Measurements from ENCODE around the gene TF. TPM values are rescaled to one million over a fixed set of nuclear protein-coding genes. Genes with fewer than 3 reads are reported as not detected.

Gene TF
- total and polyA plus RNA-seq, 8 donors, result 1.1 to 30.7 (median 5.6) TPM

DNA sequence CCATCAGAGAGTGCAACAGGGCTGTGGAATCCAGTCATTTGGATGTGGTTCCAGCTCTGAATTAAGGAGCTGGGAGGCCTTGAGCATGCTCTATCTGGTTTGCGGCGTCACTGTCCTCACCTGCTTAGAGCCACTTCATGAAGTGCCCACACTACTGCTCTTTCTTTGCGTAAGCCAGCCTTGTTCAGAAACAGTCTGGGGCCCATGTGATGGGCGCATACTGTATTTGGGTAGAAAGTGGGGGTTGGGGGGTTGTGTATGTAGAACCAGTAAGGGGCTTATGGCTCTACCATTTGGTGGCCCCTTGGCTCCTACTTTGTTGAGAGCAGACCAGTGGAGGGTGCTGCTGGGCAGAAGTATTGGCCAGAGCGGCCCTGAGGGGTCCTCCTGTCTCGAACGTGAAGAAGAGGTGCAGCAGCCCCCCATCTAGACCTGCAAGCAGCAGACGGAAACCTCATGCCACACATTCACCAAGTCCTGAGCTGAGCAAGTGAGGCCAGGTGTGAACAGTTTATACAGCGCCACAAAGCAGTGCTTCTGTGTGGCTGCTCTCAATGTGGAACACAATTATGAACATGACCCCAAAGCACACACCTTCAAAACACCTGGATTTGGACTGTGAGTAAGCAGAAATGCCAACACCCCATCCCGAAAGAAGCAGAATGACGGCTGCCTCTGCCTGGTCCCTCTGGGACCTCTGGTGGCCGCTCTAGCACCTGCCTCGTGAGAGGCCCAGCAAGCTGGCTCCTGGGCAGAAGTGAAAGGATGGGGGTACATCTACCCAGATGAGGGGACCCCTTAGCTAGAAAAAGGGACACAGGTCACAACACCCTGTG lies 86.0 kb downstream of the TF start:
- Histone ChIP-seq H3K4me1 (no peaks in the 10 kb centered on the region), H3K27ac (no peak overlapping the region), H3K4me3 (no peak overlapping the region), H3K9me3 (no peaks in the 10 kb centered on the region), H3K36me3 (no peaks in the 10 kb centered on the region), H3K27me3 (no peaks in the 10 kb centered on the region)
- intact Hi-C loops (cut with DNase I), result no loop called here
- TF ChIP-seq CTCF (IDR thresholded peaks at IDR 0.05), result no peak
- no peak for DNase-seq
- FAIRE-seq, result no peak
- ATAC-seq, result no peak
- 80 to 84% methylated on average over 13 of the region's 13 CpGs for WGBS, 2 donors

GRCh38 chr3:133832802-133833144 lies 86.6 kb downstream of the TF start:
- Histone ChIP-seq H3K4me3 (no peak overlapping the region), H3K27me3 (no peaks in the 10 kb centered on the region), H3K36me3 (no peaks in the 10 kb centered on the region), H3K27ac (no peak overlapping the region), H3K9me3 (no peaks in the 10 kb centered on the region), H3K4me1 (no peaks in the 10 kb centered on the region)
- intact Hi-C loops (cut with DNase I), result no loop called here
- FAIRE-seq (no peak), DNase-seq (no peak), ATAC-seq (no peak)
- TF ChIP-seq CTCF (IDR thresholded peaks at IDR 0.05), result no peak
- WGBS, 2 donors, result 90 to 91% methylated on average over 10 of the region's 10 CpGs

DNA sequence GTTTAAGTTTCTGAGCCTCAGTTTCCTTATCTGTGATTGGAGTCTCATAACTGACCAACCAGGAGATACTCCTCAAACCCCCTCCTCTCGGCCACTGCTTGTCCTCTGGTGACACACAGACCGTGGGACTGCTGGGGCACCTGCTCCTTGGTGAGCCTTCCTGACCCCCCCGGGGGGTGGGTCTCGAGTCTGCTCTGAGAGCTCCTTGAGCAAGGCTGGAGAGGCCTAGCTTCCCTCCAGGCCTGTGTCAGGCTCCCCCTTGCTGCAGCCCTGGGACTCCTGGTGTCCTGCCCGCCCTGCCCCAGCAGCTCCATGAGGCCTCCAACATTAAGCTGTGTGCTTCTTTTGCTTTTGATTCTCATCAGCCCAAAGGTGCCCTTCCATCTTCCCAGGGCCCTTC lies 87.1 kb downstream of the TF start:
- 82 to 94% methylated on average over 5 of the region's 5 CpGs for WGBS, 2 donors
- H3K4me3 ChIP-seq, result no peak overlapping the region
- no peaks in the 10 kb centered on the region for H3K36me3 ChIP-seq
- FAIRE-seq (no peak), DNase-seq (peak in 1 of 6 donors; percentile 66), ATAC-seq (no peak)
- no peak for TF ChIP-seq CTCF (IDR thresholded peaks at IDR 0.05)
- H3K27ac ChIP-seq, result no peak overlapping the region
- no peaks in the 10 kb centered on the region for H3K27me3 ChIP-seq
- intact Hi-C loops (cut with DNase I), result no loop called here
- H3K4me1 ChIP-seq, result no peaks in the 10 kb centered on the region
- H3K9me3 ChIP-seq, result no peaks in the 10 kb centered on the region

- Histone ChIP-seq H3K4me3 (no peak overlapping the region), H3K36me3 (no peaks in the 10 kb centered on the region), H3K4me1 (no peaks in the 10 kb centered on the region), H3K9me3 (no peaks in the 10 kb centered on the region), H3K27ac (no peak overlapping the region), H3K27me3 (no peaks in the 10 kb centered on the region)
- no peak for TF ChIP-seq CTCF (IDR thresholded peaks at IDR 0.05)
- DNase-seq, result no peak
- intact Hi-C loops (cut with DNase I), result no loop called here
- no peak for ATAC-seq
- 90 to 91% methylated on average over 13 of the region's 13 CpGs for WGBS, 2 donors
- FAIRE-seq, result no peak
Measured at GRCh38 chr3:133833880-133834620, 87.9 kb downstream of the TF start.

Measured in pancreas (tissue), 10 donors.